K562 (cell line): ENCODE measurements around the gene EXOC2. TPM values are rescaled to one million over a fixed set of nuclear protein-coding genes. Genes with fewer than 3 reads are reported as not detected.

Source experiments
- ATAC-seq: fragments of 200-7000 bp; cut with Tn5 transposase; 3 replicates; pipeline ENCODE4 v1.9.1; 2020; ENCODE audit warnings: moderate library complexity
- BruUV-seq: library from RNA; stranded (reverse); fragments of 400-500 nt; replicated peaks from 2 replicates; lab custom pipeline; 2021; lab: Mats Ljungman, UMichigan
- CTCF ChIA-PET: fragments of 300-600 bp; formaldehyde crosslinking; extraction: SDS; loops from one replicate; lab custom pipeline; 2021; ENCODE audit warnings: low intra/inter-chr PET ratio; lab: Yijun Ruan, JAX
- POLR2A ChIA-PET: fragments of 300-600, 350-650 bp; sonication (Branson Sonifier 250); formaldehyde crosslinking; extraction: SDS; loops from one replicate; lab custom pipeline; 2021; ENCODE audit warnings: antibody characterized with exemption, inconsistent platforms; lab: Yijun Ruan, JAX
- DNase-seq, 4 experiments: peaks; one replicate each; pipeline versions ENCODE4 v3.0.0 to v3.0.0-alpha.2; 2011 to 2018; ENCODE audit warnings: low spot score in 3 of 4, mixed read lengths in 3 of 4; ENCODE audit errors: extremely low read depth in 1 of 4
- FAIRE-seq: peaks from 2 replicates; lab custom pipeline; 2011; peaks lifted over from hg19 to GRCh38; lab: Jason Lieb, UNC
- H2AFZ ChIP-seq: 2 replicates; pipeline ENCODE4 v1.6.0; 2011; ENCODE audit warnings: low read depth, low read length, control low read depth, inconsistent platforms
- H3K27ac ChIP-seq: fragments of 200-600 bp; 3 replicates; pipeline ENCODE4 v1.8.0; 2011; ENCODE audit warnings: low read depth, mild to moderate bottlenecking, control low read depth, inconsistent platforms, low read length, moderate library complexity, mixed read lengths; ENCODE audit errors: extremely low read depth
- H3K27me3 ChIP-seq, 2 experiments: fragments of 300-600 bp in 1 of 2; 2 replicates in 1 of 2; 3 replicates in 1 of 2; pipeline versions ENCODE4 v1.6.0 to v1.8.0; 2011; ENCODE audit warnings: inconsistent platforms in 2 of 2, low read length in 2 of 2, mild to moderate bottlenecking in 1 of 2, mixed read lengths in 1 of 2, moderate library complexity in 1 of 2; ENCODE audit not compliant: control insufficient read depth in 2 of 2, insufficient read depth in 2 of 2
- H3K36me3 ChIP-seq: fragments of 300-600 bp; 3 replicates; pipeline ENCODE4 v1.8.0; 2011; ENCODE audit warnings: mild to moderate bottlenecking, low read length, inconsistent platforms; ENCODE audit not compliant: control insufficient read depth, insufficient read depth
- H3K4me1 ChIP-seq, 2 experiments: fragments of 200-600 bp in 1 of 2; replicated peaks in 1 of 2; 2 replicates in 1 of 2; 3 replicates in 1 of 2; pipeline versions ENCODE4 v1.5.1 to v1.8.0; 2011; ENCODE audit warnings: inconsistent platforms in 2 of 2, low read length in 2 of 2, mild to moderate bottlenecking in 1 of 2, mixed read lengths in 1 of 2, moderate library complexity in 1 of 2; ENCODE audit not compliant: control insufficient read depth in 2 of 2, insufficient read depth in 2 of 2
- H3K4me2 ChIP-seq: 2 replicates; pipeline ENCODE4 v1.6.1; 2011; ENCODE audit warnings: low read length, control low read depth, inconsistent platforms, mixed read lengths; ENCODE audit not compliant: insufficient read depth
- H3K4me3 ChIP-seq: fragments of 200-600 bp; sonication (generic), shearing (Covaris generic); 2 replicates; pipeline ENCODE4 v1.5.1; 2016; ENCODE audit warnings: control low read depth, inconsistent platforms
- H3K79me2 ChIP-seq: fragments of 200-600 bp; 3 replicates; pipeline ENCODE4 v1.8.0; 2011; ENCODE audit warnings: low read length, inconsistent platforms; ENCODE audit not compliant: control insufficient read depth, insufficient read depth
- H3K9ac ChIP-seq, 2 experiments: 2 replicates each; pipeline versions ENCODE4 v1.6.0 to v1.6.1; 2011; ENCODE audit warnings: low read depth in 2 of 2, low read length in 2 of 2, control low read depth in 1 of 2, inconsistent platforms in 1 of 2, mild to moderate bottlenecking in 1 of 2, mixed read lengths in 1 of 2; ENCODE audit not compliant: insufficient read depth in 1 of 2
- H3K9me1 ChIP-seq: one replicate; pipeline ENCODE4 v1.6.0; 2011; ENCODE audit warnings: inconsistent platforms, mild to moderate bottlenecking, low read length, moderate library complexity; ENCODE audit not compliant: control insufficient read depth, insufficient read depth
- H3K9me3 ChIP-seq: replicated peaks from 2 replicates; pipeline ENCODE4 v1.5.1; 2011; ENCODE audit warnings: low read depth, low read length, inconsistent platforms; ENCODE audit not compliant: control insufficient read depth, insufficient read depth
- H4K20me1 ChIP-seq: replicated peaks from 2 replicates; pipeline ENCODE4 v1.6.1; 2011; ENCODE audit warnings: low read length, inconsistent platforms, mixed read lengths; ENCODE audit not compliant: control insufficient read depth, insufficient read depth
- ESRRA ChIP-seq: fragments of 450-650 bp; IDR thresholded peaks from 2 replicates; pipeline ENCODE4 v1.6.1; 2014; ENCODE audit warnings: low read depth, mild to moderate bottlenecking, moderate library complexity, borderline replicate concordance
- NR3C1 ChIP-seq: sonication (generic); formaldehyde crosslinking; IDR thresholded peaks from 2 replicates; pipeline ENCODE4 v1.8.1; 2022; ENCODE audit warnings: missing genetic modification reagents
- PCBP2 ChIP-seq: fragments of 200-400 bp; formaldehyde crosslinking; IDR thresholded peaks from 2 replicates; pipeline ENCODE4 v1.6.1; 2018; ENCODE audit warnings: low read length, low read depth, mild to moderate bottlenecking, moderate library complexity; ENCODE audit not compliant: poor library complexity, severe bottlenecking
- PHF8 ChIP-seq: fragments of 200-600 bp; sonication (generic); IDR thresholded peaks from 2 replicates; pipeline ENCODE4 v1.6.1; 2012; ENCODE audit warnings: mixed run types, mild to moderate bottlenecking, inconsistent platforms, low read length, moderate library complexity, borderline replicate concordance
- PTBP1 ChIP-seq: fragments of 200-400 bp; formaldehyde crosslinking; IDR thresholded peaks from 2 replicates; pipeline ENCODE4 v1.6.1; 2017; ENCODE audit warnings: low read depth, low read length
- REST ChIP-seq, 2 experiments: fragments of 450-650 bp; formaldehyde crosslinking in 1 of 2; IDR thresholded peaks; 2 replicates each; pipeline versions ENCODE4 v1.4.0 to v1.6.1; 2014 to 2020; ENCODE audit warnings: mild to moderate bottlenecking in 2 of 2, borderline replicate concordance in 1 of 2, low read depth in 1 of 2
- ZFP36 ChIP-seq: fragments of 150-350 bp; IDR thresholded peaks from 2 replicates; pipeline ENCODE4 v1.6.1; 2018; ENCODE audit warnings: low read length, low read depth; ENCODE audit not compliant: partially characterized antibody
- WGBS: fragments of 100-300 bp; shearing (Covaris generic); methylation state at CpG from one replicate; pipeline ENCODE4 v1.1.6; 2016; ENCODE audit warnings: low coverage, mixed read lengths; ENCODE audit not compliant: insufficient coverage; ENCODE audit errors: missing lambda C conversion rate; 5-methylcytosine and 5-hydroxymethylcytosine counted together
- in situ Hi-C: fragments of 300-500 bp; cut with MboI; formaldehyde crosslinking; loops from 4 replicates; pipeline ENCODE4 v1.15.0; 2018; ENCODE audit warnings: inconsistent platforms, mixed read lengths
- intact Hi-C: fragments of 100-400 bp; cut with micrococcal nuclease; formaldehyde crosslinking; loops from 2 replicates; pipeline ENCODE4 v1.14.2; 2022
- polyA plus RNA-seq, 8 experiments: library from polyadenylated mRNA; depleted of rRNA in 4 of 8; stranded (reverse) in 5 of 8; unstranded in 3 of 8; fragments of >200 nt; fragmentation: Nextera tagmentation in 2 of 8; fragmentation: Illumina TruSeq in 1 of 8; extraction: Ambion mirVana in 2 of 8; extraction: Trizol in 1 of 8; gene quantifications; 2 replicates each; pipeline versions ENCODE4 v1.2.1 to v1.2.3, GENCODE V29; 2011 to 2014; ENCODE audit warnings: inconsistent platforms in 1 of 8, missing spikeins in 1 of 8
- total RNA-seq, 7 experiments: library from RNA; depleted of rRNA in 6 of 7; stranded (reverse); fragments of >200 nt in 6 of 7; fragmentation: Illumina TruSeq in 2 of 7; extraction: Trizol in 2 of 7; gene quantifications; 2 replicates each; pipeline versions ENCODE4 v1.2.1 to v1.2.3, GENCODE V29; 2011 to 2021; ENCODE audit warnings: low replicate concordance in 1 of 7

Gene EXOC2
- total and polyA plus RNA-seq, 9 of the 15 experiments (the other 6 are each of a cell fraction or from before 2014, with no cell fraction given), result 12.2 to 30.2 (median 24.2) TPM

GRCh38 chr6:621931-622330 lies 71.0 kb downstream of the EXOC2 start:
- WGBS, result 69% methylated on average over 9 of the region's 9 CpGs
- H3K4me2 ChIP-seq, result no peak overlapping the region
- TF ChIP-seq PTBP1, result no peak
- TF ChIP-seq PHF8, result no peak
- TF ChIP-seq ESRRA, result no peak
- ChIA-PET CTCF (no interaction called here), POLR2A (interaction anchor here (1.0 kb wide), 1 partner anchor 15 kb away, joined by 4 read pairs; no protein-coding TSS in a partner anchor)
- no peak overlapping the region for H3K9ac ChIP-seq
- H3K4me1 ChIP-seq, result peaks cover 5 to 6% of the 10 kb centered on the region in 2 experiments; a peak in 2 of 5 replicates
- no peak for DNase-seq
- BruUV-seq, result no TSS peak
- no peaks in the 10 kb centered on the region; a peak in 1 of 5 replicates for H3K27me3 ChIP-seq
- no peak for FAIRE-seq
- H3K27ac ChIP-seq, result no peak overlapping the region
- no peak overlapping the region for H3K4me3 ChIP-seq
- no peaks in the 10 kb centered on the region for H3K79me2 ChIP-seq
- no peak for ATAC-seq
- intact Hi-C loops (no loop called here), in situ Hi-C loops (no loop called here)
- H3K9me3 ChIP-seq, result no peaks in the 10 kb centered on the region
- no peak overlapping the region for H2AFZ ChIP-seq
- H3K9me1 ChIP-seq, result no peaks in the 10 kb centered on the region
- peaks cover 8% of the 10 kb centered on the region for H3K36me3 ChIP-seq
- H4K20me1 ChIP-seq, result no peaks in the 10 kb centered on the region

- intact Hi-C loops, result no loop called here
- no peak for FAIRE-seq
- 64% methylated on average over 4 of the region's 4 CpGs for WGBS
- in situ Hi-C loops, result no loop called here
- Histone ChIP-seq H4K20me1 (no peaks in the 10 kb centered on the region), H3K79me2 (no peaks in the 10 kb centered on the region), H2AFZ (no peak overlapping the region), H3K4me3 (no peak overlapping the region), H3K9me3 (no peaks in the 10 kb centered on the region), H3K36me3 (peaks cover 8% of the 10 kb centered on the region), H3K27ac (no peak overlapping the region), H3K4me2 (no peak overlapping the region), H3K4me1 (peaks cover 0 to under 1% of the 10 kb centered on the region in 2 experiments; a peak in 1 of 5 replicates), H3K9ac (no peak overlapping the region), H3K27me3 (no peaks in the 10 kb centered on the region; a peak in 1 of 5 replicates), H3K9me1 (no peaks in the 10 kb centered on the region)
- no peak for ATAC-seq
- ChIA-PET POLR2A (interaction anchor here (0.6 kb wide), 1 partner anchor 887 kb away, joined by 4 read pairs; no protein-coding TSS in a partner anchor), CTCF (no interaction called here)
- BruUV-seq, result no TSS peak
- DNase-seq, result no peak
- TF ChIP-seq NR3C1 (CRISPR knock-in tag), result no peak
- TF ChIP-seq PCBP2, result no peak
- TF ChIP-seq ZFP36, result no peak
- no peak for TF ChIP-seq REST (IDR thresholded peaks at IDR 0.05; ENCODE audit: borderline replicate concordance)
- no peak for TF ChIP-seq REST (CRISPR knock-in tag; IDR thresholded peaks at IDR 0.05; ENCODE audit: low read depth)
Measured at GRCh38 chr6:620950-621349, 72.0 kb downstream of the EXOC2 start.
